HL-60 (cell line): ENCODE results near the gene PDIA4.

Source experiments
- POLR2AphosphoS5 ChIP-seq: IDR thresholded peaks from 2 replicates; pipeline ENCODE4 v1.6.1; 2012; ENCODE audit warnings: low read depth
- TF ChIP-seq, protein P1 (sequence below): IDR thresholded peaks from one replicate; pipeline ENCODE4 v1.5.1; 2011; ENCODE audit warnings: low read length, control low read depth, inconsistent platforms; ENCODE audit not compliant: insufficient read depth
- TF ChIP-seq, protein P2 (sequence below): IDR thresholded peaks from 2 replicates; pipeline ENCODE4 v1.6.1; 2012; ENCODE audit warnings: low read depth; ENCODE audit not compliant: insufficient replicate concordance

GRCh38 chr7:149004405-149005370 is 23.6 kb downstream of the PDIA4 start:
- TF ChIP-seq, protein P1, sequence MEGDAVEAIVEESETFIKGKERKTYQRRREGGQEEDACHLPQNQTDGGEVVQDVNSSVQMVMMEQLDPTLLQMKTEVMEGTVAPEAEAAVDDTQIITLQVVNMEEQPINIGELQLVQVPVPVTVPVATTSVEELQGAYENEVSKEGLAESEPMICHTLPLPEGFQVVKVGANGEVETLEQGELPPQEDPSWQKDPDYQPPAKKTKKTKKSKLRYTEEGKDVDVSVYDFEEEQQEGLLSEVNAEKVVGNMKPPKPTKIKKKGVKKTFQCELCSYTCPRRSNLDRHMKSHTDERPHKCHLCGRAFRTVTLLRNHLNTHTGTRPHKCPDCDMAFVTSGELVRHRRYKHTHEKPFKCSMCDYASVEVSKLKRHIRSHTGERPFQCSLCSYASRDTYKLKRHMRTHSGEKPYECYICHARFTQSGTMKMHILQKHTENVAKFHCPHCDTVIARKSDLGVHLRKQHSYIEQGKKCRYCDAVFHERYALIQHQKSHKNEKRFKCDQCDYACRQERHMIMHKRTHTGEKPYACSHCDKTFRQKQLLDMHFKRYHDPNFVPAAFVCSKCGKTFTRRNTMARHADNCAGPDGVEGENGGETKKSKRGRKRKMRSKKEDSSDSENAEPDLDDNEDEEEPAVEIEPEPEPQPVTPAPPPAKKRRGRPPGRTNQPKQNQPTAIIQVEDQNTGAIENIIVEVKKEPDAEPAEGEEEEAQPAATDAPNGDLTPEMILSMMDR, result no peak
- TF ChIP-seq, protein P2, sequence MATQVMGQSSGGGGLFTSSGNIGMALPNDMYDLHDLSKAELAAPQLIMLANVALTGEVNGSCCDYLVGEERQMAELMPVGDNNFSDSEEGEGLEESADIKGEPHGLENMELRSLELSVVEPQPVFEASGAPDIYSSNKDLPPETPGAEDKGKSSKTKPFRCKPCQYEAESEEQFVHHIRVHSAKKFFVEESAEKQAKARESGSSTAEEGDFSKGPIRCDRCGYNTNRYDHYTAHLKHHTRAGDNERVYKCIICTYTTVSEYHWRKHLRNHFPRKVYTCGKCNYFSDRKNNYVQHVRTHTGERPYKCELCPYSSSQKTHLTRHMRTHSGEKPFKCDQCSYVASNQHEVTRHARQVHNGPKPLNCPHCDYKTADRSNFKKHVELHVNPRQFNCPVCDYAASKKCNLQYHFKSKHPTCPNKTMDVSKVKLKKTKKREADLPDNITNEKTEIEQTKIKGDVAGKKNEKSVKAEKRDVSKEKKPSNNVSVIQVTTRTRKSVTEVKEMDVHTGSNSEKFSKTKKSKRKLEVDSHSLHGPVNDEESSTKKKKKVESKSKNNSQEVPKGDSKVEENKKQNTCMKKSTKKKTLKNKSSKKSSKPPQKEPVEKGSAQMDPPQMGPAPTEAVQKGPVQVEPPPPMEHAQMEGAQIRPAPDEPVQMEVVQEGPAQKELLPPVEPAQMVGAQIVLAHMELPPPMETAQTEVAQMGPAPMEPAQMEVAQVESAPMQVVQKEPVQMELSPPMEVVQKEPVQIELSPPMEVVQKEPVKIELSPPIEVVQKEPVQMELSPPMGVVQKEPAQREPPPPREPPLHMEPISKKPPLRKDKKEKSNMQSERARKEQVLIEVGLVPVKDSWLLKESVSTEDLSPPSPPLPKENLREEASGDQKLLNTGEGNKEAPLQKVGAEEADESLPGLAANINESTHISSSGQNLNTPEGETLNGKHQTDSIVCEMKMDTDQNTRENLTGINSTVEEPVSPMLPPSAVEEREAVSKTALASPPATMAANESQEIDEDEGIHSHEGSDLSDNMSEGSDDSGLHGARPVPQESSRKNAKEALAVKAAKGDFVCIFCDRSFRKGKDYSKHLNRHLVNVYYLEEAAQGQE, result no peak
- no peak for TF ChIP-seq POLR2AphosphoS5
